GM12878 (cell line): ENCODE results near the gene ATCAY. TPM values are rescaled to one million over a fixed set of nuclear protein-coding genes. Genes with fewer than 3 reads are reported as not detected.
A peak's percentile ranks its signal among the peaks of the same experiment; 100 is the strongest.

Source experiments
- ATAC-seq: fragments of 200-7000 bp; cut with Tn5 transposase; 3 replicates; pipeline ENCODE4 v1.9.1; 2020; ENCODE audit warnings: mild to moderate bottlenecking, moderate library complexity
- BruUV-seq: library from RNA; stranded (reverse); fragments of 400-500 nt; replicated peaks from 2 replicates; lab custom pipeline; 2021; lab: Mats Ljungman, UMichigan
- CTCF ChIA-PET: fragments of 300-600 bp; sonication (Branson Sonifier 250); formaldehyde crosslinking; extraction: SDS; loops from one replicate; lab custom pipeline; 2021; ENCODE audit warnings: inconsistent platforms; lab: Yijun Ruan, JAX
- POLR2A ChIA-PET: fragments of 350-600 bp; formaldehyde crosslinking; extraction: SDS; loops from one replicate; lab custom pipeline; 2021; ENCODE audit warnings: inconsistent platforms; lab: Charles Lee
- RAD21 ChIA-PET: fragments of 300-600 bp; sonication (Branson Sonifier 250); formaldehyde crosslinking; loops from one replicate; lab custom pipeline; 2023; ENCODE audit warnings: antibody characterized with exemption; ENCODE audit not compliant: unreplicated experiment; lab: Charles Lee
- SMC1A ChIA-PET: fragments of 300-600 bp; sonication (Branson Sonifier 250); formaldehyde crosslinking; loops from one replicate; lab custom pipeline; 2023; ENCODE audit not compliant: unreplicated experiment, uncharacterized antibody; lab: Charles Lee
- DNase-seq: peaks from one replicate; pipeline ENCODE4 v3.0.0-alpha.2; 2011; ENCODE audit warnings: low read depth, low spot score
- FAIRE-seq: peaks from 3 replicates; lab custom pipeline; 2011; peaks lifted over from hg19 to GRCh38; lab: Jason Lieb, UNC
- H2AFZ ChIP-seq: 2 replicates; pipeline ENCODE4 v1.6.0; 2011; ENCODE audit warnings: low read depth, low read length, control low read depth; ENCODE audit not compliant: control insufficient read depth
- H3K27ac ChIP-seq: 2 replicates; pipeline ENCODE4 v1.5.1; 2011; ENCODE audit warnings: control low read depth; ENCODE audit not compliant: control insufficient read depth, insufficient read depth
- H3K27me3 ChIP-seq, 2 experiments: replicated peaks in 1 of 2; 2 replicates each; pipeline versions ENCODE4 v1.6.0 to v1.6.1; 2011; ENCODE audit warnings: low read length in 1 of 2; ENCODE audit not compliant: control insufficient read depth in 2 of 2, insufficient read depth in 2 of 2
- H3K36me3 ChIP-seq, 2 experiments: 2 replicates each; pipeline ENCODE4 v1.5.1; 2011; ENCODE audit warnings: low read length in 1 of 2; ENCODE audit not compliant: control insufficient read depth in 2 of 2, insufficient read depth in 2 of 2
- H3K4me1 ChIP-seq: 2 replicates; pipeline ENCODE4 v1.6.1; 2011; ENCODE audit warnings: mild to moderate bottlenecking, low read length, moderate library complexity, mixed read lengths; ENCODE audit not compliant: control insufficient read depth, insufficient read depth
- H3K4me2 ChIP-seq: 2 replicates; pipeline ENCODE4 v1.6.0; 2011; ENCODE audit warnings: control low read depth; ENCODE audit not compliant: control insufficient read depth, insufficient read depth
- H3K4me3 ChIP-seq: fragments of 200-600 bp; sonication (generic); 2 replicates; pipeline ENCODE4 v1.5.1; 2016
- H3K79me2 ChIP-seq: 2 replicates; pipeline ENCODE4 v1.6.0; 2011; ENCODE audit warnings: low read length; ENCODE audit not compliant: control insufficient read depth, insufficient read depth
- H3K9ac ChIP-seq: 2 replicates; pipeline ENCODE4 v1.8.0; 2011; ENCODE audit warnings: low read length, control low read depth, mixed read lengths; ENCODE audit not compliant: control insufficient read depth, insufficient read depth
- H3K9me3 ChIP-seq: replicated peaks from 3 replicates; pipeline ENCODE4 v1.5.1; 2011; ENCODE audit warnings: mild to moderate bottlenecking, low read length; ENCODE audit not compliant: control insufficient read depth, insufficient read depth
- H4K20me1 ChIP-seq: 2 replicates; pipeline ENCODE4 v1.6.0; 2011; ENCODE audit not compliant: control insufficient read depth, insufficient read depth
- BHLHE40 ChIP-seq, 2 experiments: fragments of 450-650 bp in 1 of 2; IDR thresholded peaks; 2 replicates each; pipeline ENCODE4 v1.6.1; 2011 to 2017; ENCODE audit warnings: low read depth in 2 of 2, borderline replicate concordance in 1 of 2, improper control_type of control experiment in 1 of 2, low read length in 1 of 2, mild to moderate bottlenecking in 1 of 2
- CBX5 ChIP-seq: sonication (generic); IDR thresholded peaks from 2 replicates; pipeline ENCODE4 v1.6.1; 2016; ENCODE audit warnings: low read depth, moderate library complexity, mild to moderate bottlenecking, inconsistent platforms
- ETV6 ChIP-seq, 2 experiments: fragments of 450-650 bp in 1 of 2; IDR thresholded peaks in 1 of 2; conservative IDR thresholded peaks in 1 of 2; 2 replicates each; pipeline ENCODE4 v1.6.1; 2014; ENCODE audit warnings: antibody characterized with exemption in 1 of 2, borderline replicate concordance in 1 of 2, low read depth in 1 of 2, mild to moderate bottlenecking in 1 of 2, moderate library complexity in 1 of 2
- HDGF ChIP-seq: fragments of 450-650 bp; IDR thresholded peaks from 2 replicates; pipeline ENCODE4 v1.6.1; 2016; ENCODE audit warnings: antibody characterized with exemption
- IRF5 ChIP-seq: fragments of 450-650 bp; IDR thresholded peaks from 2 replicates; pipeline ENCODE4 v1.6.1; 2017; ENCODE audit warnings: borderline replicate concordance
- KLF5 ChIP-seq: fragments of 450-650 bp; IDR thresholded peaks from 2 replicates; pipeline ENCODE4 v1.6.1; 2014; ENCODE audit warnings: mild to moderate bottlenecking; ENCODE audit not compliant: partially characterized antibody
- POU2F2 ChIP-seq: IDR thresholded peaks from 3 replicates; pipeline ENCODE4 v1.6.1; 2011; ENCODE audit warnings: low read depth, mild to moderate bottlenecking, low read length, borderline replicate concordance
- RUNX3 ChIP-seq: IDR thresholded peaks from 2 replicates; pipeline ENCODE4 v1.6.1; 2012; ENCODE audit warnings: low read length, inconsistent platforms
- WGBS: methylation state at CpG from one replicate; pipeline ENCODE4 v1.1.6; 2016; ENCODE audit warnings: low lambda C conversion rate; ENCODE audit not compliant: insufficient replicate concordance, insufficient coverage; ENCODE audit errors: missing lambda C conversion rate; 5-methylcytosine and 5-hydroxymethylcytosine counted together
- in situ Hi-C: fragments of 300-500 bp; cut with MboI; formaldehyde crosslinking; loops from 9 replicates; pipeline ENCODE4 v1.14.3; 2018; ENCODE audit warnings: mixed read lengths
- intact Hi-C: fragments of 100-400 bp; cut with micrococcal nuclease; formaldehyde crosslinking; loops from one replicate; pipeline ENCODE4 v1.14.2; 2022; ENCODE audit not compliant: unreplicated experiment
- polyA plus RNA-seq, 11 experiments: library from polyadenylated mRNA; depleted of rRNA in 4 of 11; unstranded in 6 of 11; stranded (reverse) in 5 of 11; fragments of >200 nt; fragmentation: Nextera tagmentation in 4 of 11; fragmentation: Illumina TruSeq in 1 of 11; extraction: Ambion mirVana in 4 of 11; extraction: Trizol in 1 of 11; gene quantifications; 1 replicate in 1 of 11; 2 replicates in 10 of 11; pipeline versions ENCODE4 v1.2.1 to v1.2.3, GENCODE V29; 2011 to 2016; ENCODE audit warnings: inconsistent platforms in 2 of 11, missing spikeins in 2 of 11, low read depth in 1 of 11
- total RNA-seq, 4 experiments: library from RNA; depleted of rRNA in 3 of 4; stranded (reverse); fragments of >200 nt in 3 of 4; fragmentation: Illumina TruSeq in 1 of 4; extraction: Trizol in 1 of 4; gene quantifications; 2 replicates each; pipeline versions ENCODE4 v1.2.1 to v1.2.3, GENCODE V29; 2013 to 2021
- TF ChIP-seq, protein P1 (sequence below): fragments of 450-650 bp; IDR thresholded peaks from 2 replicates; pipeline ENCODE4 v1.6.1; 2016; ENCODE audit warnings: mild to moderate bottlenecking
- TF ChIP-seq, protein P2 (sequence below): IDR thresholded peaks from 2 replicates; pipeline ENCODE4 v1.6.1; 2011; ENCODE audit warnings: borderline replicate concordance, low read depth, mild to moderate bottlenecking, moderate library complexity, mixed read lengths, low read length; ENCODE audit not compliant: insufficient read depth; ENCODE audit errors: extremely low read length

ATCAY gene
- total and polyA plus RNA-seq, 10 of the 15 experiments (the other 5 are each of a cell fraction or from before 2014, with no cell fraction given) = under 0.01 to 0.04 (median 0.02) TPM; not detected in 4

DNA sequence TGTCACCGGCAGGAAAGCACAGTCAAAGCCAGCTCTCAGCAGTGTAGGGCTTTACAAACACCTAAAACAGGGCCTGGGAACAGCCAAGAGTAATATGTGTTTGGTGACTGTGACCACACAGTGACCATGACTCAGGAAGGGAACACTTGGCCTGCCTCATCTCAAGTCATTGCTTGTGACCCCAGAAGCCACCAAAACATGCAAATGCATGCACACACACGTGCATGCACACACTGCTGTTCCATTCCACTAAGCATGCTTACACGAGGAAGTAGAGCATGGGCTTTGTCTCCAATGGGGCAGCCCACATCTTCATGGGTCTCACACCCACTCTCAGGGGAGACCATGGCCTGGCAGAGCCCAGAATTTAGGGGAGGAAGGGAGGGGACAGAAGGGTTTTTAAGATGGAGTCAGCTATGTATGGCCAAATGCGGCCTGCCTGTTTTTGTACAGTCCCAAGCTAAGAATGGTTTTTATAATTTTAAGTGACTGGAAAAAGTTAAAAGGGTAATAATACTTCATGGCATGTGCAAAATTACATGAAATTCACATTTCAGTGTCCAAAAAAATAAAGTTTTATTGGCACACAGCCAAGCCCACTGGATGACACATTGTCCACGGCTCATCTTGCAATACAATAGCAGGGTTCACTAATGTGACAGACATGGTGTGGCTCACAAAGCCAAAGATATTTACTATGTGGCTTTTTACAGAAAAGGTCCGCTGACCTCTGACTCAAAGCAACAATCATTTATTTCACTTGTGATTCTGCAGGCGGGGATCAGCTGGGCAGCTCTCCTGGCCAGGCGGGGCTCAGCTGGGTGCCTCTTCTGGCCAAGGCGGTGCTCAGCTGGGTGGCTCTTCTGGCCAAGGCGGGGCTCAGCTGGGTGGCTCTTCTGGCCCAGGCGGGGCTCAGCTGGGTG lies 29.0 kb upstream of the ATCAY start:
- CTCF ChIA-PET = no interaction called here
- no peak overlapping the region for H3K9ac ChIP-seq

GRCh38 chr19:3852177-3852511 lies 28.3 kb upstream of the ATCAY start:
- Histone ChIP-seq H2AFZ (no peak overlapping the region), H3K36me3 (no peaks in the 10 kb centered on the region), H3K4me3 (no peak overlapping the region), H4K20me1 (no peaks in the 10 kb centered on the region), H3K27ac (no peak overlapping the region), H3K79me2 (no peaks in the 10 kb centered on the region), H3K4me1 (no peaks in the 10 kb centered on the region), H3K9me3 (peaks cover 8% of the 10 kb centered on the region; the same call in 2 of the 3 replicates)
- no peak for ATAC-seq
- intact Hi-C loops = no loop called here
- no peak for FAIRE-seq
- ChIA-PET POLR2A (interaction anchor here (0.5 kb wide), 1 partner anchor 1615 kb away, joined by 3 read pairs; no protein-coding TSS in a partner anchor), CTCF (interaction anchor here (1.4 kb wide), 1 partner anchor 288 kb away, joined by 3 read pairs; no protein-coding TSS in a partner anchor)
- TF ChIP-seq IRF5 = no peak
- no peak for TF ChIP-seq HDGF
- no peak for TF ChIP-seq KLF5
- no peak for TF ChIP-seq ETV6 (conservative IDR thresholded peaks at IDR 0.05 in 1 of 2, IDR thresholded peaks at IDR 0.05 in 1 of 2; ENCODE audit: borderline replicate concordance in 1 of 2, low read depth in 1 of 2)
- TF ChIP-seq, protein P1, sequence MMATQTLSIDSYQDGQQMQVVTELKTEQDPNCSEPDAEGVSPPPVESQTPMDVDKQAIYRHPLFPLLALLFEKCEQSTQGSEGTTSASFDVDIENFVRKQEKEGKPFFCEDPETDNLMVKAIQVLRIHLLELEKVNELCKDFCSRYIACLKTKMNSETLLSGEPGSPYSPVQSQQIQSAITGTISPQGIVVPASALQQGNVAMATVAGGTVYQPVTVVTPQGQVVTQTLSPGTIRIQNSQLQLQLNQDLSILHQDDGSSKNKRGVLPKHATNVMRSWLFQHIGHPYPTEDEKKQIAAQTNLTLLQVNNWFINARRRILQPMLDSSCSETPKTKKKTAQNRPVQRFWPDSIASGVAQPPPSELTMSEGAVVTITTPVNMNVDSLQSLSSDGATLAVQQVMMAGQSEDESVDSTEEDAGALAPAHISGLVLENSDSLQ = no peak
- TF ChIP-seq, all 136 proteins: peak for 0
- ChIA-PET SMC1A (no interaction called here), RAD21 (no interaction called here)
- WGBS = 100% methylated on average over 1 of the region's 1 CpG
- Histone ChIP-seq H3K9ac (no peak overlapping the region), H3K4me2 (no peak overlapping the region), H3K27me3 (no peaks in the 10 kb centered on the region)
- no peak for DNase-seq
- in situ Hi-C loops = no loop called here
- no TSS peak for BruUV-seq

More for the DNA sequence above, 29.0 kb upstream of the ATCAY start:
- no peak for DNase-seq
- ChIA-PET POLR2A (interaction anchor here (0.5 kb wide), 1 partner anchor 1614 kb away, joined by 3 read pairs; no protein-coding TSS in a partner anchor), RAD21 (no interaction called here), SMC1A (no interaction called here)
- no TSS peak for BruUV-seq
- 63% methylated on average over 11 of the region's 11 CpGs for WGBS
- Histone ChIP-seq H3K36me3 (no peaks in the 10 kb centered on the region), H2AFZ (no peak overlapping the region), H3K9me3 (peaks cover 8% of the 10 kb centered on the region; the same call in 2 of the 3 replicates), H3K4me2 (no peak overlapping the region), H3K79me2 (no peaks in the 10 kb centered on the region), H3K27me3 (no peaks in the 10 kb centered on the region), H3K27ac (no peak overlapping the region), H4K20me1 (no peaks in the 10 kb centered on the region), H3K4me3 (no peak overlapping the region), H3K4me1 (no peaks in the 10 kb centered on the region)
- TF ChIP-seq BHLHE40 (IDR thresholded peaks at IDR 0.05; ENCODE audit: borderline replicate concordance in 1 of 2, low read depth in 2 of 2, low read length in 1 of 2) (peak; percentile 61 to 69; a peak in 3 of 4 replicates), POU2F2 (no peak), RUNX3 (peak; percentile 64), CBX5 (peak; percentile 88; the same call in 1 of the 2 replicates), KLF5 (no peak)
- TF ChIP-seq, protein P2, sequence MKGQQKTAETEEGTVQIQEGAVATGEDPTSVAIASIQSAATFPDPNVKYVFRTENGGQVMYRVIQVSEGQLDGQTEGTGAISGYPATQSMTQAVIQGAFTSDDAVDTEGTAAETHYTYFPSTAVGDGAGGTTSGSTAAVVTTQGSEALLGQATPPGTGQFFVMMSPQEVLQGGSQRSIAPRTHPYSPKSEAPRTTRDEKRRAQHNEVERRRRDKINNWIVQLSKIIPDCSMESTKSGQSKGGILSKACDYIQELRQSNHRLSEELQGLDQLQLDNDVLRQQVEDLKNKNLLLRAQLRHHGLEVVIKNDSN = peak; percentile 19
- intact Hi-C loops = no loop called here
- ATAC-seq = no peak
- in situ Hi-C loops = no loop called here
- FAIRE-seq = no peak
